Activated naive CD8-positive, alpha-beta T cell treated with anti-CD3 and anti-CD28 coated beads for 36 hours (primary cell): ENCODE measurements around the gene TULP4. TPM values are rescaled to one million over a fixed set of nuclear protein-coding genes. Genes with fewer than 3 reads are reported as not detected.
"Not testable (repeated sequence)": the region's sequence is repeated elsewhere in the genome, so short reads cannot be mapped to it uniquely, and the experiment has no call there.

ENCODE experiments used
- DNase-seq: peaks from one replicate; pipeline ENCODE4 v3.0.0; 2021
- H3K27ac Mint-ChIP-seq: one replicate; pipeline ENCODE4 v1.8.0; 2022; ENCODE audit warnings: mild to moderate bottlenecking, moderate library complexity, mixed read lengths
- H3K27me3 Mint-ChIP-seq: one replicate; pipeline ENCODE4 v1.8.0; 2022; ENCODE audit warnings: mild to moderate bottlenecking, mixed read lengths
- H3K36me3 Mint-ChIP-seq: one replicate; pipeline ENCODE4 v1.8.0; 2021; ENCODE audit warnings: mild to moderate bottlenecking, mixed read lengths
- H3K4me1 Mint-ChIP-seq: one replicate; pipeline ENCODE4 v1.8.0; 2021; ENCODE audit warnings: mixed read lengths
- H3K4me3 Mint-ChIP-seq: one replicate; pipeline ENCODE4 v1.8.0; 2022; ENCODE audit warnings: mild to moderate bottlenecking, moderate library complexity, mixed read lengths
- H3K9me3 Mint-ChIP-seq: one replicate; pipeline ENCODE4 v1.8.0; 2022; ENCODE audit warnings: mixed read lengths
- total RNA-seq, 2 experiments: library from RNA; stranded (reverse); gene quantifications; one replicate each; pipeline ENCODE4 v1.2.3, GENCODE V29; 2021

The TULP4 gene
- total RNA-seq, 2 experiments from 2014 or later = 17.0 TPM

DNA sequence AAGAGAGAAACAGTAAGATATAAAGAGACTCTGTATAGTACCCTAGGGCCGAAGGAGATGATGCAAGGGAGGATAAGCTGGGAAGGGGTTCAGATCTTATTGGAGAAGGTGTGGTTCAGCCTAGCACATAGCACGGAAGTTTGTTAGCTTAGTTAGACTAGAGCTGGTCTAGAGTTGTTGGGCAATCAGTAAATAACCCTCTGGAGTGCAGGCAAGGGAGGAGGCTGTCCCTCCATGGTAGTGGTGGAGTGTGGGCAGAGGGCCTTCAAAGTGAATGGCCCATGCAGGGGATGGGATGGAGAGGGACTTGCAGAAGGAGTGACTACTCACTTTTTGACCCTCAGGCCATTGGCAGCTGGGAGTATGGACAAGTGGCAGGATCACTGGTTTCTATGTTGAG is 20.0 kb downstream of the TULP4 start:
- Mint-ChIP-seq H3K9me3 (peaks cover 3% of the 10 kb centered on the region), H3K4me1 (peaks cover 23% of the 10 kb centered on the region), H3K27ac (no peak overlapping the region), H3K4me3 (no peak overlapping the region), H3K27me3 (no peaks in the 10 kb centered on the region), H3K36me3 (peaks cover 18% of the 10 kb centered on the region)
- no peak for DNase-seq

DNA sequence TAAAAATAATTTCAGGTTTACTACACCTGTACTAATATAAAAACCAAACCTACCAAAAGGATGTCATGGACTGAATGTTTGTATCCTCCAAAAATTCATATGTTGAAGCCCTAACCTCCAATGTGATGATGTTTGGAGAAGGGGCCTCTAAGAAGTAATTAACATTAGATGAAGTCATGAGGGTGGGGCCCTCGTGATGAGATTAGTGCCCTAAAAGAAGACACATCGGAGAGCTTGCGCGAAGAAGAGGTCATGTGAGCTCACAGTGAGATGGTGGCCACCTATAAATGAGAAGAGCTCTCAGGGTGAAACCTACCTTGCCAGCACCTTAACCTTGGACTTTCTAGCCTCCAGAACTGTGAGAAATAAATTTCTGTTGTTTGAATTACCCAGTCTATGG is 20.8 kb downstream of the TULP4 start:
- Mint-ChIP-seq H3K27me3 (no peaks in the 10 kb centered on the region), H3K4me1 (peaks cover 16% of the 10 kb centered on the region), H3K27ac (no peak overlapping the region), H3K9me3 (peaks cover 3% of the 10 kb centered on the region), H3K36me3 (peaks cover 18% of the 10 kb centered on the region), H3K4me3 (no peak overlapping the region)
- no peak for DNase-seq

DNA sequence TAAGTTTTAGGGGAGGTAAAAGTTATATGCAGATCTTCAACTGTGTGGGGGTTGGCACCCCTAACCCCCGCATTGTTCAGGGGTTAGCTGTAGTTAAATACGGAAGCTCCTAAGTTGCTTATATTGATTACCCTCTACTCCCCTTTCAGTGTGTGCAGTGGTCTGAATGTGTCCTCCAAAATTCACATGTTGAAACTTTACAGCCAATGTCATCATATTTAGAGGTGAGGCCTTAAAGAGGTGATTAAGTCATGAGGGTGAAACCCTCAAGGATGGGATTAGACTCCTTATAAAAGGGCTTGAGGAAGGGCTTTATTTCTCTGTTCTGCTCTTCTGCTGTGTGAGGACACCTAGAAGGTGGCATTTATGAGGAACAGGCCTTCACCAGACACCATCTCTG is 22.3 kb downstream of the TULP4 start:
- H3K36me3 Mint-ChIP-seq = peaks cover 25% of the 10 kb centered on the region
- H3K27me3 Mint-ChIP-seq = no peaks in the 10 kb centered on the region
- no peak overlapping the region for H3K27ac Mint-ChIP-seq
- H3K4me1 Mint-ChIP-seq = peaks cover 12% of the 10 kb centered on the region
- no peak for DNase-seq
- peaks cover 3% of the 10 kb centered on the region for H3K9me3 Mint-ChIP-seq
- H3K4me3 Mint-ChIP-seq = no peak overlapping the region

DNA sequence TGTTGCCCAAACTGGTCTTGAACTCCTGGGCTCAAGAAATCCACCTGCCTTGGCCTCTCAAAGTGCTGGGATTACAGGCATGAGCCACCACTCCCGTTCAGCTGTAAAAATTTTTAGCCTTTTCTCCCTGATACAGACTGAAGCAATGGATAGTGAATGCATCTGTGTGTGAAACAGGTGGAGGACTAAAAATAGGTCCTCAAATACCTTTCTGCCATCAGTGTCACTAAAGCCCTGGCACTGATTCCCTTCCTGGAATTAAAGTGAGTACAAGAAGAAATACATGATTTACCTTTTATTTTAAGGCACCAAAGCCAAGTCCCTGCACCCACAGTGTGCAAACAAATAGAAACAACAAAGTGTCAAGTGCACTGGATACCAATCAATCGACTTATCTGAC is 25.1 kb downstream of the TULP4 start:
- Mint-ChIP-seq H3K9me3 (peaks cover 3% of the 10 kb centered on the region), H3K36me3 (peaks cover 27% of the 10 kb centered on the region), H3K27me3 (no peaks in the 10 kb centered on the region), H3K27ac (no peak overlapping the region), H3K4me1 (peaks cover 12% of the 10 kb centered on the region), H3K4me3 (no peak overlapping the region)
- DNase-seq = no peak

DNA sequence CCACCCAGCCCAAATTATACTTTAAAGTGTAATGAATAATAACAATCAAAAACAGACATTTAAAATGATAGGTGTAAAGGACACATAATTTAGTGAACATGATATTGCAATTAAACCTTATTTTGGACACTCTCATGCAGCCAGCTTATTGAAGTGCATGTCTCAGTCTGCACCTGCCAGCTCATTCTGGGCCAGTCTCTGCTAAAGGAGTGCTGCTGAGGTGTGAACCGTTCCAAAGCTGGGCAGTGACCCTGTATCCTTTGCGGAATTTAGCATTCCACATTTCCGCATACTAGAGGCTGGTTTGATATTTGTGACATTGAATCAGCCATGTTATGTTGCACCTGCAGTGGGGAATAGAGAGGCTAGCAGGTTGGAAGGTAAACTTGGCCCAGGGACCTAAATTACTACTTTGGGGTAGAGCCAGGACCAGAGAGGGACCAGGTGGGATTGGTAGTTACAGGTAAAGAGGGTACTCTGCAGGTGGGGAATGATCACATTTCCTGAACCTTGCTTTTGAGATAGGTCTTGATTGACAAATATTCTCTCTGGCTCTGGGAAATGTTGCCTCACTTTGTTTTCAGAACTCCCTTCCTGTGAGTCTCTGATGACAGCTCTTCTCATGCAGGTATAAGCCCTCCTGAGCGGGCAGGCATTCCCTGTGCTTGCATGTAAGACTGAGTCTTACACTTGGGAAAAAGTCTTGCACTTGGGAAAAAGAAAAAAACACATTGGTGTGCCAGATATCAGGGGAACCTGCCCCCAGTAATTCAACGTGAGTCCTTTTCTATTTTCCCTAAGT is 26.2 kb downstream of the TULP4 start:
- Mint-ChIP-seq H3K36me3 (peaks cover 22% of the 10 kb centered on the region), H3K9me3 (no peaks in the 10 kb centered on the region), H3K4me1 (peaks cover 12% of the 10 kb centered on the region), H3K27ac (no peak overlapping the region), H3K4me3 (no peak overlapping the region), H3K27me3 (no peaks in the 10 kb centered on the region)
- DNase-seq = no peak

DNA sequence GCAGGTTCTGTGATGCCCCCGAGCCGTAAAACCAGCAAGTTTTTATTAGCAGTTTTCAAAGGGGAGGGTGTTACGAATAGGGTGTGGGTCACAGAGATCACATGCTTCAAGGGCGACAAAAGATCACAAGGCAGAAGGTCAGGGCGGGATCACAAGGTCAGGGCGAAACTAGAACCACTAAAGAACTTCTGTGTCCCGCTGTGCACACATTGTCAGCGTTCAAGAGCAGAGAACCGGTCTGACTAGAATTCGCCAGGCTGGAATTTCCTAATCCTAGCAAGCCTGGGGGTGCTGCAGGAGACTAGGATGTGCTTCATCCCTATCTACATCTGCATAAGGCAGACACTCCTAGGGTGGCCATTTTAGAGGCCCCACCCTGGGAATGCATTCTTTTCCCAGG is 26.9 kb downstream of the TULP4 start:
- H3K36me3 Mint-ChIP-seq = peaks cover 25% of the 10 kb centered on the region
- H3K9me3 Mint-ChIP-seq, H3K27ac Mint-ChIP-seq, H3K4me3 Mint-ChIP-seq, DNase-seq, H3K27me3 Mint-ChIP-seq: not testable (repeated sequence)
- H3K4me1 Mint-ChIP-seq = peaks cover 12% of the 10 kb centered on the region

DNA sequence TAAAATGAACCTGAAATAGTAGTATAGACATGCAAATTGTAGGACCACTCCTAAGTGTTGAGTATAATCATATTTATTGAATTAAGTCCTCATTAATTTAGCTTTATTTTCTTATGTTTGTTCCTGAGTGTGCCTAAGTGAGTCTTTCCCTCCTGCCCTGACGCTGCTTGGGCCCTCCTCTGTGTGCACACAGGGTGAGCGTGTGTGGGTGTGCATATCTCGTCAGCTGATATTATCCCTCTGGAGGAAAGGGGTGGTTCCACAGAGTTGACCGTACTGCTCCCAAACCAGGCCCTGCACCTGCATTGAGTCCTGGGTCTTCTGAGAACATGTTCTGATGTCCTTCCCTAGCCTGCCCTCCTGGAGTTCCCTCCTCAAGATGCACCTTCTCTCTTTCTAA is 28.0 kb downstream of the TULP4 start:
- H3K36me3 Mint-ChIP-seq = peaks cover 31% of the 10 kb centered on the region
- DNase-seq = no peak
- H3K4me3 Mint-ChIP-seq = no peak overlapping the region

DNA sequence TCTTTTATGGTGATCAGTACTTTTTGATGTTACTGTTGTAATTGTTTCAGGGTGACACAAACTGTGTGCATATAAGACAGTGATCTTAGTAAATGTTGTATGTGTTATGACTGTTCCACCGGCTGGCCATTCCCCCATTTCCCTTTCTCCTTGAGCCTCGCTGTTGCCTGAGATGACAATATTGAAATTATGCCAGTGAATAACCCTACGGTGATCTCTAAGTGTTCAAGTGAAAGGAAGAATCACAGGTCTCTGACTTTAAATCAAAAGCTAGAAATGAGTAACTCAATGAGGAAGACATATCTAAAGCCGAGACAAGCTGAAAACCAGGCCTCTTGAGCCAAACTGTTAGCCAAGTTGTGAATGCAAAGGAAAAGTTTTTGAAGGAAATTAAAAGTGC is 32.3 kb downstream of the TULP4 start:
- Mint-ChIP-seq H3K9me3 (peaks cover 15% of the 10 kb centered on the region), H3K36me3 (peaks cover 43% of the 10 kb centered on the region), H3K4me1 (no peaks in the 10 kb centered on the region), H3K27me3 (no peaks in the 10 kb centered on the region), H3K4me3 (no peak overlapping the region), H3K27ac (no peak overlapping the region)
- no peak for DNase-seq

More for the DNA sequence above, 28.0 kb downstream of the TULP4 start:
- H3K4me1 Mint-ChIP-seq = peaks cover 6% of the 10 kb centered on the region
- H3K27me3 Mint-ChIP-seq = no peaks in the 10 kb centered on the region
- H3K9me3 Mint-ChIP-seq = peaks cover 6% of the 10 kb centered on the region
- H3K27ac Mint-ChIP-seq = no peak overlapping the region

DNA sequence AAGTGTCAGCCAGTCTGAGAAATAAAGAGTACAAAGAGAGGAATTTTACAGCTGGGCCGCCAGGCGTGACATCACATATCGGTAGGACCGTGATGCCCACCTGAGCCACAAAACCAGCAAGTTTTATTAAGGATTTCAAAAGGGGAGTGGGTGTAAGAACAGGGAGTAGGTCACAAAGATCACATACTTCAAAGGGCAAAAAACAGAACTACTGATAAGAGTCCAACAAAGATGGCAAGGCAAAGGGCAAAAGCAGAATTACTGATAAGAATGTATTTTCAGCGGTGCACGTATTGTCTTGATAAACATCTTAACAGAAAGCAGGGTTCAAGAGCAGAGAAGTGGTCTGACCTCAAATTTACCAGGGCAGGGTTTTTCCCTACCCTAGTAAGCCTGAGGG is 33.2 kb downstream of the TULP4 start:
- not testable (repeated sequence) for DNase-seq, H3K27ac Mint-ChIP-seq, H3K27me3 Mint-ChIP-seq, H3K4me1 Mint-ChIP-seq, H3K4me3 Mint-ChIP-seq
- H3K36me3 Mint-ChIP-seq = peaks cover 45% of the 10 kb centered on the region
- H3K9me3 Mint-ChIP-seq = peaks cover 15% of the 10 kb centered on the region

DNA sequence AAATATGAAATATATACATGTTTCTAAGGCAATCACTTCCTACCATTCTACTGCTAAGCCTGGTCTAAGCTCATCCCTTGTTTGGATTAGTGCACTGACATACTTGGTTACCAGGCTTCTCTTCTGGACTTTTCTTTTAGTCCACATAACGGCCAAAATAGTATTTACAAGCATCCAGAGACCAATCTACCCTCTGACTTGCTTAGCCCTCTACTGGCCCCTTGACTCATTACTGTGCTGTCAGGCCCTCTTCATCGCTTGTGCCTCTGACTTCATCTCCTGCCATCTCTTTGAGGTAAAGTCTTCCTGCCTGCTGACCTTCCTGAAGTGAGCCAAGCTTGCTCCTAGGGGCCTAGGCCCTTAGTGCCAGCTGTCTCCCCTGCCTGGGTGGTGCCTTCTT is 35.1 kb downstream of the TULP4 start:
- no peak overlapping the region for H3K27ac Mint-ChIP-seq

DNA sequence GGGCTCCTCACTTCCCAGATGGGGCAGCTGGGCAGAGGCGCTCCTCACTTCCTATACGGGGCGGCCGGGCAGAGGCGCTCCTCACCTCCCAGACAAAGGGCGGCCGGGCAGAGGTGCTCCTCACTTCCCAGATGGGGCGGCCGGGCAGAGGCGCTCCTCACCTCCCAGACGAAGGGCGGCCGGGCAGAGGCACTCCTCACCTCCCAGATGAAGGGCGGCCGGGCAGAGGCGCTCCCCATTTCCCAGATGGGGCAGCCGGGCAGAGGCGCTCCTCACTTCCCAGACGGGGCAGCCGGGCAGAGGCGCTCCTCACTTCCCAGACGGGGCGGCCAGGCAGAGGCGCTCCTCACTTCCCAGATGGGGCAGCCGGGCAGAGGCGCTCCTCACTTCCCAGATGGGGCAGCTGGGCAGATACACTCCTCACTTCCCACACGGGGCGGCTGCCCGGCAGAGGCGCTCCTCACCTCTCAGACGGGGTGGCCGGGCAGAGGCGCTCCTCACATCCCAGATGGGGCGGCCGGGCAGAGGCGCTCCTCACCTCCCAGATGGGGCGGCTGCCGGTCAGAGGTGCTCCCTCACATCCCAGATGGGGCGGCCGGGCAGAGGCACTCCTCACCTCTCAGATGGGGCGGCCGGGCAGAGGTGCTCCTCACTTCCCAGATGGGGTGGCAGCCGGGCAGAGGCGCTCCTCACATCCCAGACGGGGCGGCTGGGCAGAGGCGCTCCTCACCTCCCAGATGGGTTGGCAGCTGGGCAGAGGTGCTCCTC is 36.7 kb downstream of the TULP4 start:
- H3K4me3 Mint-ChIP-seq, H3K27ac Mint-ChIP-seq, H3K4me1 Mint-ChIP-seq, H3K27me3 Mint-ChIP-seq, DNase-seq: not testable (repeated sequence)
- Mint-ChIP-seq H3K36me3 (peaks cover 42% of the 10 kb centered on the region), H3K9me3 (peaks cover 15% of the 10 kb centered on the region)

More for the DNA sequence above, 35.1 kb downstream of the TULP4 start:
- H3K4me1 Mint-ChIP-seq = no peaks in the 10 kb centered on the region
- H3K4me3 Mint-ChIP-seq = no peak overlapping the region
- peaks cover 46% of the 10 kb centered on the region for H3K36me3 Mint-ChIP-seq
- H3K9me3 Mint-ChIP-seq = peaks cover 15% of the 10 kb centered on the region
- no peaks in the 10 kb centered on the region for H3K27me3 Mint-ChIP-seq
- no peak for DNase-seq

DNA sequence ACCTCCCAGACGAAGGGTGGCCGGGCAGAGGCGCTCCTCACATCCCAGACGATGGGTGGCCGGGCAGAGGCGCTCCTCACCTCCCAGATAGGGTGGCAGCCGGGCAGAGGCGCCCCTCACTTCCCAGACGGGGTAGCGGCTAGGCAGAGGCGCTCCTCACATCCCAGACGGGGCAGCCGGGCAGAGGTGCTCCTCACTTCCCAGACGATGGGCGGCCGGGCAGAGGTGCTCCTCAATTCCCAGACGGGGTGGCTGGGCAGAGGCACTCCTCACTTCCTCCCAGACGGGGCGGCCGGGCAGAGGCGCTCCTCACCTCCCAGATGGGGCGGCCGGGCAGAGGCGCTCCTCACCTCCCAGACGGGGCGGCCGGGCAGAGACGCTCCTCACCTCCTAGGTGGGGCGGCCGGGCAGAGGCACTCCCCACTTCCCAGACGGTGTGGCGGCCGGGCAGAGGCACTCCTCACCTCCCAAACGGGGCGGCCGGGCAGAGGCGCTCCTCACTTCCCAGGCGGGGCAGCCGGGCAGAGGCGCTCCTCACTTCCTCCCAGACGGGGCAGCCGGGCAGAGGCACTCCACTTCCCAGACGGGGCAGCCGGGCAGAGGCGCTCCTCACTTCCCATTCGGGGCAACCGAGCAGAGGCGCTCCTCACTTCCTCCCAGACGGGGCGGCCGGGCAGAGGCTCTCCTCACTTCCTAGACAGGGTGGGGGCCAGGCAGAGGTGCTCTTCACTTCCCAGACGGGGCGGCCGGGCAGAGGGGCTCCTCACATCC is 37.4 kb downstream of the TULP4 start:
- not testable (repeated sequence) for H3K4me3 Mint-ChIP-seq, H3K27me3 Mint-ChIP-seq, H3K27ac Mint-ChIP-seq

DNA sequence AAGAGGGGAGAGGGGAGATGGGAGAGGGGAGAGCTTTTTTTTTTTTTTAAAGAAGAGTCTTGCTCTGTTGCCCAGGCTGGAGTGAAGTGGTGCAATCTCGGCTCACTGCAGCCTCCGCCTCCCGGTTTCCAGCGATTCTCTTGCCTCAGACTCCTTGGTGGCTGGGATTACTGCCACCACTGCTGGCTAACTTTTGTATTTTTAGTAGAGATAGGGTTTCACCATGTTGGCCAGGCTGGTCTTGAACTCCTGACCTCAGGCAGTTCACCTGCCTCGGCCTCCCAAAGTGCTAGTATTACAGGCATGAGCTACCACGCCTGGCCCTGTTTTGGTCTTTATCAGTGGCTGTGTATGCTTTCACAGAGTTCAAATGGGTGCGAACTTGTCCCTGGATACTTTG is 38.5 kb downstream of the TULP4 start:
- not testable (repeated sequence) for H3K9me3 Mint-ChIP-seq, DNase-seq, H3K27ac Mint-ChIP-seq, H3K4me1 Mint-ChIP-seq, H3K27me3 Mint-ChIP-seq, H3K4me3 Mint-ChIP-seq
- peaks cover 28% of the 10 kb centered on the region for H3K36me3 Mint-ChIP-seq

More for the DNA sequence above, 37.4 kb downstream of the TULP4 start:
- not testable (repeated sequence) for H3K4me1 Mint-ChIP-seq, DNase-seq
- H3K36me3 Mint-ChIP-seq = peaks cover 36% of the 10 kb centered on the region
- H3K9me3 Mint-ChIP-seq = peaks cover 11% of the 10 kb centered on the region

DNA sequence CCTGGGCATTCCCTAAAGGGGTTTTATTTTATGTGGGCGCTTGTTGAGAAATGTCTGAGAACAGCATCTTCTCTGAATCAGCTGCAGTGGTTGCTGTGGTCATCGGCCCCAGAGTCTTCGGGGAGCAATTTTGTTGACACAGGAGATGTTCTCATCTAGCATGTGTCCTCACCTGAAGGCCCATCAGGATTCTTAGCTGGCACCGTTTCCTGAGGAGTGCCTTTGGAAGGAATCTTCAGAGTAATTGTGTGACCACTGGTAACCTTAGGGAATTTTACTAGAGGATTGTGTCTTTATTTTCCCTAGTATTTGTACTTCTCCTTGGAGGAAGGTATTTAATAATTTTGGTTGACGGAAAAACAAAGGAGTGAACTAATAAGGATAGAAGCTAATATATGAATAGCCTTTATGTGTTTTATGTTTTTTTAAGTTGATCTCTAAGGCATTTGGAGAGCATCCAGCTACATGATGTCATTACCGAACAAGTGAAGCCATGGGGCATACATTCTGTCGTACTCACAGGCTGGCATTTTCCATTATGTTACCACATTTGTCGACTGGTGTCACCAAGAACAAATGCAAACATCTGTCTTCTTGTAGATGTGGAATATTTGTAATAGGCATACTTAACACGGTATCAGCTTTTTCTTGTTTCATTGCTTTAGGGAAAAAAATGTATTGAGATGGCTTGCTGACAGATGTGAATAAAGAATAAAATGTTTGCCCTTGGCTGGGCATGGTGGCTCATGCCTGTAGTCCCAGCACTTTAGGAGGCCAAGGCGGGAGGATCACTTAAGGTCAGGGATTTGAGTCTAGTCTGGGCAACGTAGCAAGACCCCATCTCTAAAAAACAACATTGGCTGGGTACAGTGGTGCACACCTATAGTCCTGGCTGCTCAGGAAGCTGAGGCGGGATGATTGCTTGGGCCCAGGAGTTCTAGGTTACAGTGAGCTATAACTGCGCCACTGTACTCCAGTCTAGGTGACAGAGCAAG is 41.9 kb downstream of the TULP4 start:
- Mint-ChIP-seq H3K36me3 (peaks cover 9% of the 10 kb centered on the region), H3K27me3 (no peaks in the 10 kb centered on the region), H3K4me3 (no peak overlapping the region), H3K4me1 (peaks cover 29% of the 10 kb centered on the region), H3K27ac (no peak overlapping the region), H3K9me3 (no peaks in the 10 kb centered on the region)
- no peak for DNase-seq
